ENCODE measurements around the gene CPT1C. TPM values are rescaled to one million over a fixed set of nuclear protein-coding genes. Genes with fewer than 3 reads are reported as not detected.

Gene CPT1C
- total RNA-seq, 2 experiments from 2014 or later = 0.86 to 0.95 TPM

- Histone ChIP-seq H2AFZ (ENCODE audit: low read length) (no peak overlapping the region), H3K4me1 (ENCODE audit: insufficient read depth, low read length, poor library complexity, severe bottlenecking) (peaks cover 14% of the 10 kb centered on the region), H4K20me1 (ENCODE audit: insufficient read depth, low read length) (no peaks in the 10 kb centered on the region; the same call in 1 of the 2 replicates), H3K27ac (ENCODE audit: low read depth, low read length, poor library complexity, severe bottlenecking) (no peak overlapping the region), H3K79me2 (ENCODE audit: insufficient read depth, low read depth, low read length) (peaks cover 26% of the 10 kb centered on the region), H3K4me2 (ENCODE audit: low read length) (no peak overlapping the region), H3K36me3 (ENCODE audit: insufficient read depth, low read length) (peaks cover 41% of the 10 kb centered on the region), H3K4me3 (ENCODE audit: low read depth, low read length, poor library complexity, severe bottlenecking) (no peak overlapping the region), H3K9me2 (ENCODE audit: insufficient read depth, low read length) (no peaks in the 10 kb centered on the region), H3K9me3 (ENCODE audit: low read length) (no peaks in the 10 kb centered on the region)
- ChIA-PET POLR2A (no interaction called here), CTCF (ENCODE audit: unreplicated experiment) (no interaction called here)
- TF ChIP-seq, protein P1, sequence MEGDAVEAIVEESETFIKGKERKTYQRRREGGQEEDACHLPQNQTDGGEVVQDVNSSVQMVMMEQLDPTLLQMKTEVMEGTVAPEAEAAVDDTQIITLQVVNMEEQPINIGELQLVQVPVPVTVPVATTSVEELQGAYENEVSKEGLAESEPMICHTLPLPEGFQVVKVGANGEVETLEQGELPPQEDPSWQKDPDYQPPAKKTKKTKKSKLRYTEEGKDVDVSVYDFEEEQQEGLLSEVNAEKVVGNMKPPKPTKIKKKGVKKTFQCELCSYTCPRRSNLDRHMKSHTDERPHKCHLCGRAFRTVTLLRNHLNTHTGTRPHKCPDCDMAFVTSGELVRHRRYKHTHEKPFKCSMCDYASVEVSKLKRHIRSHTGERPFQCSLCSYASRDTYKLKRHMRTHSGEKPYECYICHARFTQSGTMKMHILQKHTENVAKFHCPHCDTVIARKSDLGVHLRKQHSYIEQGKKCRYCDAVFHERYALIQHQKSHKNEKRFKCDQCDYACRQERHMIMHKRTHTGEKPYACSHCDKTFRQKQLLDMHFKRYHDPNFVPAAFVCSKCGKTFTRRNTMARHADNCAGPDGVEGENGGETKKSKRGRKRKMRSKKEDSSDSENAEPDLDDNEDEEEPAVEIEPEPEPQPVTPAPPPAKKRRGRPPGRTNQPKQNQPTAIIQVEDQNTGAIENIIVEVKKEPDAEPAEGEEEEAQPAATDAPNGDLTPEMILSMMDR (conservative IDR thresholded peaks at IDR 0.05; ENCODE audit: low read length) = no peak
- TF ChIP-seq EZH2phosphoT487 (IDR thresholded peaks at IDR 0.05; ENCODE audit: borderline replicate concordance, low read depth, low read length) = no peak
- intact Hi-C loops (cut with micrococcal nuclease; ENCODE audit: unreplicated experiment) = no loop called here
- DNase-seq (ENCODE audit: low spot score) = no peak
- BruUV-seq (replicated peaks) = no TSS peak
Observed at GRCh38 chr19:49645995-49646394, 44.9 kb upstream of the CPT1C start.

DNA sequence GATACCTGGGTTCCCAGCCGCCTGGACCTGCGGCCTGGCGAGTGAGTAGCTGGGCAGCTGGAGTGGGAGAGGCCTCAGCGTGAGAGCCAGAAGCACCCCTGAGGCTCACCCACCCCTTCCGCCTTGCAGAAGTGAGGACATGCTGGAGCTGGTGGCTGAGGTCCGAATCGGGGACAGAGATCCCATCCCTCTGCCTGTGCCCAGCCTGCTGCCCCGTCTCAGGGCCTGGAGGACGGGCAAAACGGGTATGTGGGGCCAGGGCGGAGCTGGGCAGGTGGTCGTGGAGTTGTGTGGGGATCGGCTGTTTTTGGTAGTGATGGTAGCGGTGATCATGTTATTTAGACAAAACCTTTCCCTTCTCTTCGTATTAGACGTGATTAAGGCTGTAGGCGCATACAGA, 44.3 kb upstream of the CPT1C start:
- H2AFZ ChIP-seq (ENCODE audit: low read length) = no peak overlapping the region
- BruUV-seq (replicated peaks) = no TSS peak
- TF ChIP-seq EZH2phosphoT487 (IDR thresholded peaks at IDR 0.05; ENCODE audit: borderline replicate concordance, low read depth, low read length) = no peak
- TF ChIP-seq, protein P1 (conservative IDR thresholded peaks at IDR 0.05; ENCODE audit: low read length) = no peak
- no peaks in the 10 kb centered on the region for H3K9me2 ChIP-seq (ENCODE audit: insufficient read depth, low read length)
- no peaks in the 10 kb centered on the region; the same call in 1 of the 2 replicates for H4K20me1 ChIP-seq (ENCODE audit: insufficient read depth, low read length)
- H3K4me2 ChIP-seq (ENCODE audit: low read length) = no peak overlapping the region
- H3K27ac ChIP-seq (ENCODE audit: low read depth, low read length, poor library complexity, severe bottlenecking) = no peak overlapping the region
- POLR2A ChIA-PET = no interaction called here
- H3K36me3 ChIP-seq (ENCODE audit: insufficient read depth, low read length) = peaks cover 45% of the 10 kb centered on the region
- CTCF ChIA-PET (ENCODE audit: unreplicated experiment) = no interaction called here
- no peak for DNase-seq (ENCODE audit: low spot score)
- H3K9me3 ChIP-seq (ENCODE audit: low read length) = no peaks in the 10 kb centered on the region
- intact Hi-C loops (cut with micrococcal nuclease; ENCODE audit: unreplicated experiment) = no loop called here
- peaks cover 23% of the 10 kb centered on the region for H3K79me2 ChIP-seq (ENCODE audit: insufficient read depth, low read depth, low read length)
- no peak overlapping the region for H3K4me3 ChIP-seq (ENCODE audit: low read depth, low read length, poor library complexity, severe bottlenecking)
- peaks cover 14% of the 10 kb centered on the region for H3K4me1 ChIP-seq (ENCODE audit: insufficient read depth, low read length, poor library complexity, severe bottlenecking)

GRCh38 chr19:49651029-49651819, 39.7 kb upstream of the CPT1C start:
- H3K36me3 ChIP-seq (ENCODE audit: insufficient read depth, low read length) = peaks cover 81% of the 10 kb centered on the region
- intact Hi-C loops (cut with micrococcal nuclease; ENCODE audit: unreplicated experiment) = no loop called here
- H3K79me2 ChIP-seq (ENCODE audit: insufficient read depth, low read depth, low read length) = no peaks in the 10 kb centered on the region
- H3K9me3 ChIP-seq (ENCODE audit: low read length) = no peaks in the 10 kb centered on the region
- no peak overlapping the region for H3K4me3 ChIP-seq (ENCODE audit: low read depth, low read length, poor library complexity, severe bottlenecking)
- no peak overlapping the region for H3K27ac ChIP-seq (ENCODE audit: low read depth, low read length, poor library complexity, severe bottlenecking)
- H3K4me1 ChIP-seq (ENCODE audit: insufficient read depth, low read length, poor library complexity, severe bottlenecking) = no peaks in the 10 kb centered on the region
- H2AFZ ChIP-seq (ENCODE audit: low read length) = no peak overlapping the region
- TF ChIP-seq, protein P1 (conservative IDR thresholded peaks at IDR 0.05; ENCODE audit: low read length) = no peak
- TF ChIP-seq EZH2phosphoT487 (IDR thresholded peaks at IDR 0.05; ENCODE audit: borderline replicate concordance, low read depth, low read length) = no peak
- ChIA-PET CTCF (ENCODE audit: unreplicated experiment) (no interaction called here), POLR2A (no interaction called here)
- BruUV-seq (replicated peaks) = no TSS peak
- H4K20me1 ChIP-seq (ENCODE audit: insufficient read depth, low read length) = no peaks in the 10 kb centered on the region
- H3K4me2 ChIP-seq (ENCODE audit: low read length) = no peak overlapping the region
- no peak for DNase-seq (ENCODE audit: low spot score)
- H3K9me2 ChIP-seq (ENCODE audit: insufficient read depth, low read length) = no peaks in the 10 kb centered on the region

Data from OCI-LY7 (cell line).